ENCODE results near the gene ITPK1. TPM values are rescaled to one million over a fixed set of nuclear protein-coding genes. Genes with fewer than 3 reads are reported as not detected.
A peak's percentile ranks its signal among the peaks of the same experiment; 100 is the strongest.

The ITPK1 gene
- total and polyA plus RNA-seq, 10 of the 15 experiments (the other 5 are each of a cell fraction or from before 2014, with no cell fraction given) = 1.3 to 73.2 (median 27.0) TPM

- no peak for DNase-seq (ENCODE audit: low read depth, low spot score)
- H4K20me1 ChIP-seq (ENCODE audit: control insufficient read depth, insufficient read depth) = no peaks in the 10 kb centered on the region
- H3K4me1 ChIP-seq (ENCODE audit: control insufficient read depth, insufficient read depth, low read length) = peaks cover 41% of the 10 kb centered on the region
- H2AFZ ChIP-seq (ENCODE audit: control insufficient read depth, low read depth, low read length) = peak overlapping the region; percentile 52
- in situ Hi-C loops (cut with MboI) (no loop called here), intact Hi-C loops (cut with micrococcal nuclease; ENCODE audit: unreplicated experiment) (loop anchor here (1.0 kb wide), 2 partner anchors 79 to 127 kb away; no protein-coding TSS in a partner anchor)
- H3K9me3 ChIP-seq (replicated peaks; ENCODE audit: control insufficient read depth, insufficient read depth, low read length) = no peaks in the 10 kb centered on the region
- ChIA-PET POLR2A (interaction anchor here (1.2 to 1.4 kb wide), 2 partner anchors 10 to 79 kb away, joined by 3 to 5 read pairs; no protein-coding TSS in a partner anchor), RAD21 (ENCODE audit: unreplicated experiment) (interaction anchor here (0.8 to 2.3 kb wide), 11 partner anchors 26 to 104 kb away, joined by 3 to 36 read pairs (median 8); no protein-coding TSS in a partner anchor), SMC1A (ENCODE audit: uncharacterized antibody, unreplicated experiment) (interaction anchor here (0.9 to 5.0 kb wide), 12 partner anchors 14 to 185 kb away, joined by 3 to 61 read pairs (median 3); no protein-coding TSS in a partner anchor), CTCF (interaction anchor here (0.6 to 4.2 kb wide), 22 partner anchors 8 to 150 kb away, joined by 3 to 56 read pairs (median 5); no protein-coding TSS in a partner anchor)
- peak; percentile 96 for ATAC-seq
- WGBS (ENCODE audit: insufficient coverage, insufficient replicate concordance, low lambda C conversion rate, missing lambda C conversion rate) = 2% methylated on average over 7 of the region's 7 CpGs
- no peaks in the 10 kb centered on the region for H3K27me3 ChIP-seq (replicated peaks in 1 of 2; ENCODE audit: control insufficient read depth in 2 of 2, insufficient read depth in 2 of 2, low read length in 1 of 2)
- H3K9ac ChIP-seq (ENCODE audit: control insufficient read depth, insufficient read depth, low read length) = peak overlapping the region; percentile 38; the same call in 1 of the 2 replicates
- FAIRE-seq = peak; percentile 49
- H3K4me3 ChIP-seq = no peak overlapping the region
- BruUV-seq (replicated peaks) = no TSS peak
- H3K27ac ChIP-seq (ENCODE audit: control insufficient read depth, insufficient read depth) = peak overlapping the region; percentile 39
- H3K79me2 ChIP-seq (ENCODE audit: control insufficient read depth, insufficient read depth, low read length) = peaks cover 11% of the 10 kb centered on the region
- H3K4me2 ChIP-seq (ENCODE audit: control insufficient read depth, insufficient read depth) = peak overlapping the region; percentile 23
- peaks cover 0 to 5% of the 10 kb centered on the region in 2 experiments; a peak in 3 of 4 replicates for H3K36me3 ChIP-seq (ENCODE audit: control insufficient read depth in 2 of 2, insufficient read depth in 2 of 2, low read length in 1 of 2)
- no peak for TF ChIP-seq IRF4 (IDR thresholded peaks at IDR 0.05; ENCODE audit: low read depth, low read length)
- peak in 1 of 2 experiments; percentile 5; a peak in 1 of 3 replicates for TF ChIP-seq EGR1 (IDR thresholded peaks at IDR 0.05; ENCODE audit: borderline replicate concordance in 1 of 2, low read depth in 2 of 2, low read length in 2 of 2)
- no peak for TF ChIP-seq E2F4 (IDR thresholded peaks at IDR 0.05; ENCODE audit: low read depth, low read length)
- no peak; the same call in 1 of the 2 replicates for TF ChIP-seq EED (IDR thresholded peaks at IDR 0.05; ENCODE audit: low read depth)
- no peak for TF ChIP-seq YBX1 (IDR thresholded peaks at IDR 0.05)
- no peak for TF ChIP-seq ZBTB4 (CRISPR knock-in tag; IDR thresholded peaks at IDR 0.05)
- TF ChIP-seq NBN (IDR thresholded peaks at IDR 0.05) = peak; percentile 38; the same call in 1 of the 2 replicates
- TF ChIP-seq ZNF687 (IDR thresholded peaks at IDR 0.05) = no peak
- peak; percentile 62 for TF ChIP-seq SMC3 (IDR thresholded peaks at IDR 0.05; ENCODE audit: borderline replicate concordance, low read length)
- TF ChIP-seq RAD21 (IDR thresholded peaks at IDR 0.05; ENCODE audit: insufficient read depth, low read depth, low read length) = peak; percentile 84
- TF ChIP-seq MXI1 (IDR thresholded peaks at IDR 0.05; ENCODE audit: low read depth, low read length) = no peak
- peak; percentile 34; the same call in 1 of the 2 replicates for TF ChIP-seq YY1 (IDR thresholded peaks at IDR 0.05; ENCODE audit: low read depth, low read length)
- TF ChIP-seq SUZ12 (IDR thresholded peaks at IDR 0.05; ENCODE audit: unreplicated experiment) = no peak
- TF ChIP-seq MEF2B (IDR thresholded peaks at IDR 0.05; ENCODE audit: partially characterized antibody, poor library complexity, severe bottlenecking) = peak; percentile 84
- TF ChIP-seq KAT2A (conservative IDR thresholded peaks at IDR 0.05; ENCODE audit: control insufficient read depth, low read depth, low read length) = no peak
Observed at GRCh38 chr14:93033983-93034670, 81.6 kb downstream of the ITPK1 start.

Data from GM12878 (cell line).